Colon (tissue), 2 donors: ENCODE data around the gene ATAT1.
"Not testable (repeated sequence)": the region's sequence is repeated elsewhere in the genome, so short reads cannot be mapped to it uniquely, and the experiment has no call there.

Experiments
- FAIRE-seq: peaks from 2 replicates; lab custom pipeline; 2012; peaks lifted over from hg19 to GRCh38; lab: Jason Lieb, UNC
- donor health status: control.
- donor health status: control.

The ATAT1 gene

DNA sequence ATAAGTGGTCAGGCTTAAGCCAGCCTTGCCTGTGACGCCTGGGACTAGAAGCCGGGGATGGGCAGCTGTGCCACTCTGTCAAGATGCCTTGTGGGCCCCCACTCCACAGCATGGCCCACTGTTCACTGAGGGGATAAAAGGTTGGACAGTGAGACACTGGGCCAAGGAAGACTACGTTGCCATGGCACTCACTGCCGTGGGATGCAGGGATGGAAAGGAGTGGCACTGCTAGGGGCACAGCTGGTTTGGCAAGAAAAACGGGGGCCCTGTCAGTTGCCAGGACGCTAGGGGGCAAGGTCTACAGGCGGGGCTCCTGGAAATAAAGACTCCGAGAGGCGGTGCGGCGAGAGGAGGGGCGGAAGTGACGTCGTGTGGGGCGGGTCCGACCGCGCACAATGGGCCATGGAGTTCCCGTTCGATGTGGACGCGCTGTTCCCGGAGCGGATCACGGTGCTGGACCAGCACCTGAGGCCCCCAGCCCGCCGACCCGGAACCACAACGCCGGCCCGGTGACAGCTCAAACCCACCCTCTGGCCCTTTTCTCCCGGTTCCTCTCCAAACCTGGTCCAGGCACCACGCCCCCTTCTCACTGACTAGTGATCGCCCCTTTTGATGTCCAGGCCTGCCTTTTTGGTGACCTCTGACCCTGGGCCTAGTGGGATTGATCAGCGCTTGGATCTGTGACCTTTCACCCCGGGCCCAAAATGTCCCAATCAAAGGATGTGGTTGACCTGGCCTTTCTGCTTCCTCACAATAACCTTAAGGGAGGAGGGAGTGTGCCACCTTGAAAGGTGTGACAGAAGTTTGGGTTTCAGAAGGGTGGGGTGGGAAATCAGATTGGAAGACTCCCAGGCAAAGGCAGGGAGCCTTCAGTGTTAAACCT lies at the start of gene ATAT1:
ATAT1 (plus strand) TSS at position 391 of the 883 bp plus-strand sequence.
- no peak for FAIRE-seq

DNA sequence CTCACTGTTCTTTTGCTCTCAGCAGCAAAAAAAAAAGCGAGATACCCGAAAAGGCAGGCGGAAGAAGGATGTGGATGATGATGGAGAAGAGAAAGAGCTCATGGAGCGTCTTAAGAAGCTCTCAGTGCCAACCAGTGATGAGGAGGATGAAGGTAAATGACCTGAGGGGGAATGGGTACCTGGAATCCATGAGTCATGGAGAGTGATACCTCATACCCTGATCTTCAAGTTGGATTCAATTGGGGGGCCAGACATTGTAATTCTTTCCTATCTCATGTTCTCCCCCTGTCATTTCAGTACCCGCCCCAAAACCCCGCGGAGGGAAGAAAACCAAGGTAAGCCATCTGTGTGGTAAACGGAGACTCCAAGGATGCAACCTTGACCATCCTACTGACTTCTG lies 48.6 kb upstream of the ATAT1 start:
- FAIRE-seq = no peak

DNA sequence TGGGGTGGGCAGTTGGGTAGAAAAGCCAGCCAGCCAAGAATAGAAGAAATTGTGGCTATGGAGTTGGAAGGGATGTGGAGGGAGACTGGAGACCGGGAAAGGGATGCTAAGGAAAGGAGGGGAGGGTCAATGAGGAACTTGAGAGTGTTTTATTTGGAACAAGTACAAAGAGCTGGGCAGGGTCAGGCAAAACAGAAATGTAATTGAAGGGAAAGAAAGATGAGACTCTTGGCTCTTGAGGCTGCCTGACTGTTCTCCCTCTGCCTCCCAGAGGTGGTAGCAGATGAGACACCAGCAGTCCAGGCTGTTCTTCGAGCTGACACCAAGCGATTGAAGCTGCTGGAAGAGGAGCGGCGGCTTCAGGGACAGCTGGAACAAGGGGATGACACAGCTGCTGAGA lies 42.8 kb upstream of the ATAT1 start:
- FAIRE-seq = no peak

DNA sequence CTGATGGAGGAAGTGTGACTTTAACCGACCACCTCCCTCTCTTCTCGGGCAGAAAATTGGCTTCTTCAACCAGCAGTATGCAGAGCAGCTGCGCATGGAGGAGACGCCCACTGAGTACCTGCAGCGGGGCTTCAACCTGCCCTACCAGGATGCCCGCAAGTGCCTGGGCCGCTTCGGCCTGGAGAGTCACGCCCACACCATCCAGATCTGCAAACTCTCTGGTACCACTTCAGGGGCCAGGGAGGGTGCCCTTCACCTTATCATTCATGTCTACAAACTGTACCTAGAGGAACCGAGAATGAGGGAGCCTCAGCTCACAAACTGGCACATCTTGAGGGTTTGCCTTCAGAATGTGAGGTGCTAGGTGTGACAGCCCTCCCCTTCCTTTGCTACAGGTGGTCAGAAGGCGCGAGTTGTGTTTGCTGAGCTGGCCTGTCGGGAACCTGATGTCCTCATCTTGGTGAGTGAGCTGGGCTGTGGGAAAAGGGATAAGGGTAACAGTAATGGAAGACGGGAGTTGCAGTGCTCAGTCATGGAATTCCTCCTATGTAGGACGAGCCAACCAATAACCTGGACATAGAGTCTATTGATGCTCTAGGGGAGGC lies 36.8 kb upstream of the ATAT1 start:
- FAIRE-seq = no peak

DNA sequence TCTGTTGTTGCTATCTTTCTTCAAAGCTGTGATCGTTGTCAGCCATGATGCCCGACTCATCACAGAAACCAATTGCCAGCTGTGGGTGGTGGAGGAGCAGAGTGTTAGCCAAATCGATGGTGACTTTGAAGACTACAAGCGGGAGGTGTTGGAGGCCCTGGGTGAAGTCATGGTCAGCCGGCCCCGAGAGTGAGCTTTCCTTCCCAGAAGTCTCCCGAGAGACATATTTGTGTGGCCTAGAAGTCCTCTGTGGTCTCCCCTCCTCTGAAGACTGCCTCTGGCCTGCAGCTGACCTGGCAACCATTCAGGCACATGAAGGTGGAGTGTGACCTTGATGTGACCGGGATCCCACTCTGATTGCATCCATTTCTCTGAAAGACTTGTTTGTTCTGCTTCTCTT lies 36.2 kb upstream of the ATAT1 start:
- FAIRE-seq = no peak

DNA sequence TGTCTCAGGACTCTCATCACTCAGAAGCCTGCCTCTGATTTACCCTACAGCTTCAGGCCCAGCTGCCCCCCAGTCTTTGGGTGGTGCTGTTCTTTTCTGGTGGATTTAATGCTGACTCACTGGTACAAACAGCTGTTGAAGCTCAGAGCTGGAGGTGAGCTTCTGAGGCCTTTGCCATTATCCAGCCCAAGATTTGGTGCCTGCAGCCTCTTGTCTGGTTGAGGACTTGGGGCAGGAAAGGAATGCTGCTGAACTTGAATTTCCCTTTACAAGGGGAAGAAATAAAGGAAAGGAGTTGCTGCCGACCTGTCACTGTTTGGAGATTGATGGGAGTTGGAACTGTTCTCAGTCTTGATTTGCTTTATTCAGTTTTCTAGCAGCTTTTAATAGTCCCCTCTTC lies 35.7 kb upstream of the ATAT1 start:
- FAIRE-seq = no peak

DNA sequence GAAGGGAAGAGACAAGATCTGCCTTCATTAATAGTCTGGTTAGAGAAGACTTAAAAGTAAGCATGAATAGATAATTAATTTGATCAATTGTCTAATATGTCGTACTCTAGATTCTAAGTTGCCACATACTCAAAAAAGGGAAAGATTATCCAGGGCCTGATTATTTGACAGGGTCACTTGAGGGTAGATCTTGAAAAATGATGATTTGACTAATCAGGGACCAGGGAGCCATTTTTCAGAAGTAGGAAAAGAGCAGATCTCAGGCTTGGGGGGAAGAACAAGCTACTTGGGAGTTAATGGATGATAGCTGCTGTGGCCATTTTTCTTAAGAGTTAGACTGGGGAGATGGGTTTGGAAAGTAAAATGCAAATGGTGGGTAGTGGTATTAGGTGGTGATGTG lies 34.4 kb upstream of the ATAT1 start:
- no peak for FAIRE-seq

DNA sequence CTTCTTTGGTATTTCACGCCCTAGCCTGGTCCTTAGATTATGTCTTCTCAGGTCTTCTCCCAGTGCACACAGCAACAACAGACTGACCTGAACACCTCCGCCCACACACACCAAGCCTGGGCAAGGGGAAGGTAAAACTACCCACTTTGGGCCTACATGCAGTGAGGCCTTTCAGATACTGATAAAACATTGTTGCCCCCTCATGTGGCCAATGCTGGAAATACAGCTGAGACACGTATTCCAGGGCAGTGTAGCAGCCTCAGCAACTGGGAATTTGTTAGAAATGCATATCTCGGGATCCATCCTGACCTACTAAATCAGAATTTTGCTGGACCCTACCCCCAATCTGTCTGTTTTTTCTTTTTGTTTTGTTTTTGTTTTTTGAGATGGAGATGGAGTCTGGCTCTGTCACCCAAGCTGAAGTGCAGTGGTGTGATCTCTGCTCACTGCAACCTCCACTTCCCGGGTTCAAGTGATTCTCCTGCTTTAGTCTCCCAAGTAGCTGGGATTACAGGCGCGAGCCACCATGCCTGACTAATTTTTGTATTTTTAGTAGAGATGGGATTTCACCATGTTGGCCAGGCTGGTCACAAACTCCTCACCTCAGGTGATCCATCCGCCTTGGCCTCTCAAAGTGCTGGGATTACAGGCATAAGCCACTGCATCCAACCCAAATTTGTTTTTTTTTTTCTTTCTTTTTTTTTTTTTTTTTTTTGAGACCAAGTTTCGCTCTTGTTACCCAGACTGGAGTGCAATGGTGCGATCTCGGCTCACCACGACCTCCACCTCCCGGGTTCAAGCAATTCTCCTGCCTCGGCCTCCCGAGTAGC lies 29.1 kb upstream of the ATAT1 start:
- not testable (repeated sequence) for FAIRE-seq

DNA sequence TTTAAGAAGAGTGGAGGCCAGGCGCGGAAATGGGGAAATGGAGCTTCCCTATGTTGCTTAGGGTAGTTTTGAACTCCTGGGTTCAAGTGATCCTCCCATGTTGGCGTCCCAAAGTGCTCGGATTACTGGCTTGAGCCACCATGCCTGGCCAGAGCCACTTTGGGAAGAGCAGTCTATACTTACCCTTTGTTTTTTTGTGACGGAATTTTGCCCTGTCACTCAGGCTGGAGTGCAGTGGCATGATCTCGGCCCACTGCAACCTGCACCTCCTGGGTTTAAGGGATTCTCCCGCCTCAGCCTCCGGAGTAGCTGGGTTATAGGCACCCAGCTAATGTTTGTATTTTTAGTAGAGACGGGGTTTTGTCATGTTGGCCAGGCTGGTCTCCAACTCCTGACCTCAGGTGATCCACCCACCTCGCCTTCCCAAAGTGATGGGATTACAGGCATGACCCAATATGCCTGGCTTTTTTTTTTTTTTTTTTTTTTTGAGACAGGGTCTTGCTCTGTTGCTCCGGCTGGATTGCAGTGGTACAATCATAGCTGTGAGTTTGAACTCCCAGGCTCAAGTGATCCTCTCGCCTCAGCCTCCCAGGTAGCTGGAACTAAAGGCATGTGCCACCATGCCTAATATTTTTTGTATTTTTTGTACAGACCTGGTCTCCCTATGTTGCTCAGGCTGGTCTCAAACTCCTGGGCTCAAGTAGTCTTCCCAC lies 27.6 kb upstream of the ATAT1 start:
- no peak for FAIRE-seq

DNA sequence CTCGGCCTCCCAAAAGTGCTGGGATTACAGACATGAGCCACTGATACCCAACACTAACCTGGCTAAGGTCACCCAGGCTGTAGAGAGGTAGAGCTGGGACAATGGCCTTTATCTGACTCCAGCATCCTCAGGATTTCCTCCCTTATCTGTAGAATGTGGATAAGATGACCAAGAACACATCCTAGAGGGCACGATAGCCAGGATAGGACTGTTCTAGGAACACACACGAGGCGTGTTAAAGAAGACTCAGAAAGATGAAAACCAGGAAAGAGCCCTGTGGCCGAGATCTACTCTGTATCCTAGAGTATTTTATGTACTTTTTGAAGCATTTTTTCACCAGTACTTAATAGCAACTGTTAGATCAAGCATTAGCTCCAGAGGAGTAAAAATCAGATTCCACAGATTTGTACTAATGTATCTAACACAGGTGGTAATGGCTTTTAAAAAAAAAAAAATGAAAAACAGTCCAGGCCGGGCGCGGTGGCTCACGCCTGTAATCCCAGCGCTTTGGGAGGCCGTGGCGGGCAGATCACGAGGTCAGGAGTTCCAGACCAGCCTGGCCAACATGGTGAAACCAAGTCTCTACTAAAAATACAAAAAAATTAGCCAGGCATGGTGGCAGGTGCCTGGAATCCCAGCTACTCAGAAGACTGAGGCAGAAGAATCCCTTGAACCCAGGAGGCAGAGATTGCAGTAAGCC lies 26.9 kb upstream of the ATAT1 start:
- no peak for FAIRE-seq

DNA sequence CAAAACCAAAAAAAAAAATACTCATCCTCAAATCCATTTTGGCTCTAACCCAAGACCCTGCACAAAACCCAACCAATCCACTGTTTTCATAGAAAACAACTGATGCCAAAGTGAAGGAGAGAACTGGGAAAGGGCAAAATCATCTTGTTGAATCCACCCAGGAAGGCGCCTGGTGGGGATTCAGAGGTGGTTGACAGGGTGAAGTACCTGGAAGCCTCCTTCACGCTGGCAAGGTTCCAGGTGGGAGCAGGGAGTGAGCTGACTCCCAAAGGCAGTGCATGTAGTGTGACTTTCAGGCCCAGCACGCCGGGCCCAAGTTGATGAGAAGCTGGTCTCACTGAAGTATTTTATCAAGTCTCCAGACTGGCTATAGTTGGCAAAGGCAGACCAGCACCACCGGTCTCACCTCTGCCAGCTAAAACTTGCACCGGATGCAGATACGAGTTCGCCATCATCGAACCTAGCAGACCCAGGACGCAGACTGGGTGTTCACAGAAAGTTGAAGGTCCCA lies 26.2 kb upstream of the ATAT1 start:
- FAIRE-seq = no peak

DNA sequence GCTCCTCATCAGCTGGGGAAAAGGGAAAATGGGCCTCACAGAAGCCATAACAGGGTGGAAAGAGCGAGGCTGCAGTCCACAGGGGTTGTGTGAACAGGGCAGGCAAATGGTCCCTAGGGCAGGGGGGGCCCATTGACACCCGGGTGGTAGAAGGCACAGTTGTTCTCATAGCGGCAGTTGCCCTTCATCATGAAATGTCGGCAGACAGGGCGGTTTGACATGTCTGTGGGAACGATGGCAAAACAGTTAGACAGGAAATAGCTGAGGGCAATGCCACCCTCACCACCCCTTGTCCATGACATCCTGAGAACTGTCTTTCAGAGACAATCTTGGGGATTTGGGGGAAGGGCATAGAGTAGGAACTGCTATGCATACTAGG lies 25.2 kb upstream of the ATAT1 start:
- no peak for FAIRE-seq

DNA sequence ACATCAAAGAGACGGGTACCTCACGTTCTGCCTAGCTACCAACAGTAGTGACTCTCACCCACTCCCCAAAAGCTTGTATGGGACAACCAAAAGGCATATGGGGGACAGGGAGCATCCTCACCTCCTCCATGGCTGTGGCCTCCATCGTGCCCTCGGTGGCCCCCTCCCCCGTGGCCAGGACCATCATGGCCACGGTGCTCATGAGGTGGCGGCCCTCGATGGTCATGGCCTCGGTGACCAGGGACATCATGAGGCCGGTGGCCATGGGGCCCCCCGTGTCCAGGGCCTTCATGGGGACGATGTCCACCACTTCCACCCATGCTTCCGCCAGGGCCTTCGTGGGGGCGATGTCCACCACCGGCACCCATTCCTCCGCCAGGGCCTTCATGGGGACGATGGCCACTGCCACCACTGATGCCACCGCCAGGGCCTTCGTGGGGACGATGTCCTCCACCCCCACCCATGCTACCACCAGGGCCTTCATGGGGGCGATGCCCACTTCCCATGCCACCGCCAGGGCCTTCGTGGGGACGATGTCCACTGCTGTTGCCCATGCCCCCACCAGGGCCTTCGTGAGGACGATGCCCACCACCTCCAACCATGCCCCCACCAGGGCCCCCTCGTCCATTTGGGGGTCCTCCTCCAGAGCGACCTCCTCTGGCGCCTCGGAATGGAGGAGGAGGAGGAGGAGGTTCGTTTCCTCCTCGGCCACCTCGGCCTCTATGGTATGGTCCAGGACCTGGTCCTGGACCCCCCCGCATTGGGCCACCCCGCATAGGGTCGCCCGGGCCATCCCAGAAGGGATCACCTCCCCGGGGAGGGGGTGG lies 24.6 kb upstream of the ATAT1 start:
- no peak for FAIRE-seq

DNA sequence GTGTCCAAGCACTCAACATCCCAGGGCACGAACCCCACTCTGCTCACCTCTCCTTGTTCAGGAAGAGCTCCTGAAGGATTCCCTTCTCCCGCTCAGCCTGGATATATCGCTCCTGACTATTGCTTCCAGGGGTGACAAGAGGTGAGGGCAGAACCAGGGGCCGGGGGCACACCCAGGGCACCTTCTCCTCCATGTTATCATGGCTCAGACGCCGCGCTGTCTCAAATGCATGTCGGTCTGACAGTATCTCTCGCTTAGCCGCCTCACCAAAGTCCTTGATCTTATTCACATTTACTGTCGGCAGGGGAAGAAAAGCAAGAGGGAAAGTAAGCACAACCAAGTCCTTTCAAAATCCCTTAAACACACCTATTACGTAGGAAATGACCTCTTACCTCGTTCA lies 22.7 kb upstream of the ATAT1 start:
- no peak for FAIRE-seq

DNA sequence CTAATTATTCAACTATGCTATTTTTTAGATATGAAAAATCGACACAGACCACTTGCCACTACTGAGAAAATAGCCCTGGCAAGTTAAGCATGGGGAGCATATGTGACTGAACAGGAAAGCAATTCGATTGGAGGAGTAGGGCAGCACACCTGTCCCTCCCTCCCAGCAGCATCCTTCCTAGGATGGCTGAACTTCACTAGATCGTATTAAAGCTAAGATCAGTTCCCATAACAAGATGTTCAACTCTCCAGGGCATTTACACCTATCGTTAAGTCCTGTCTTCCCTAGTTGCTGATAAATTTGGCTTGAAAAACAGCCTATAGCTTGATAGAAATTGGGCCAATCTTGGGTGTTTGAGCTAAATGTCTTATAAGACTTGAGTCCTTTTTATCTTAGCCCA lies 16.6 kb upstream of the ATAT1 start:
- no peak for FAIRE-seq

DNA sequence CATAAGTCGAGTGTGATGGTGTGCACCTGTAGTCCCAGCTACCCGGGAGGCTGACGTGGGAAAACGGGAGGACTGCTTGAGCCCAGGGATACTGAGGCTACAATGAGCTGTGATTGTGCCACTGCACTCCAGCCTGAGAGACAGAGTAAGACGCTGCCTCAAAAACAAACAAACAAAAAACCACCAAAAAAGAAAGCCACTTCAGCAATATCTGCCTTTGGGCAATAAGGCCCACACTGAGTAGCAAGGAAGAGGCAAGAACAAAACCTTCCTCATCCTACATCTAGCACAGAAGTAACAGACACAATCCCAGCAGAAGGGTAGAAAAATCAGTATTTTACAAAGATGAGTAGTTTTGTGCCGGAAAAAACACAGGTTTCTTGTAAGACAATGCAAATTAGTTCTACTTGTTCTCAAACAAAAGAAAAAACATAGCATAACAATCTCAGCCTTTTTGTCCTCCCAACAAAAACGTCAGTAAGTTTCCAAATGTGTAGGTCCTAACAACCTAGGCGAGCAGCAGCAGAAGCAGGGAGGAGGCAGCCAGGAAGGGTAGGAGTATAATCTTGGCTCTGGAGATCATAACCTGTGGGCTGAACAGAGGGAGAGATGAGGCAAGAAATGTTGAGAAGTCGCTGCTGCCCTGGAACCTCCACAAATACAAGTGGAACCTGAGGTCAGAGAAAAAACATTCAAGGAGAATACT lies 15.4 kb upstream of the ATAT1 start:
- no peak for FAIRE-seq

DNA sequence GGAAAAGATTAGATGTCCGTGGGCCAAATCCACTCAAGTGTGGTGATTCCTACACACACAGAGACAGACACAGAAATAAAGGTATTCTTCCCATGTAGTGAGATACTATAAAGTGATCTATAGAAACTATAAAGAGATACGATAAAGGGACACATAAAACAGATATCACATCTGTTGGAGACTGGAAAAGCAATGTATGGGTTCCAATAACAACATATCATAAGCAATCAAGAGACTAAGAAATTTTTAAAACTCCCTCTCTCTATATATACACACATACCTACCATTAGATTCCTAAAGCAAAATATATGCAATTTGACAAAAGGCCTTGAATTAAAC lies 14.8 kb upstream of the ATAT1 start:
- no peak for FAIRE-seq

DNA sequence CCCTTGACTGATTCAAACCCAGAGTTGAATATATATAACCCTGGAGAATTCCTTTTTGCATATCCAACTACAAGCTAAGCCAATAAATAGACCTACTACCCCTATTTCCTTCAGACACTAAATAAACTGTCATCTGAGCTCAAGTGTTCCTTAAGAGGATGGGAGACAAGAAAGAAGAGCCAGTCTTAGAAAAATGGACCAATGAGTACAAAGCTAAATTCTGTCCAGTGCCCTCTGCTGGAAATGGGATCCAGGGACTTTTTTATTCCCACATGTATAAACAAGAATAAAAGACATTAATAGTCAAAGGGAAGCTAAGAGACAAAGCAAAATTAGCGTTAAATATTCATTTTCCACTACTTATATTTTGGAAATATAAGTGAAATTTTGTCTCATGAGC lies 14.5 kb upstream of the ATAT1 start:
- FAIRE-seq = no peak

DNA sequence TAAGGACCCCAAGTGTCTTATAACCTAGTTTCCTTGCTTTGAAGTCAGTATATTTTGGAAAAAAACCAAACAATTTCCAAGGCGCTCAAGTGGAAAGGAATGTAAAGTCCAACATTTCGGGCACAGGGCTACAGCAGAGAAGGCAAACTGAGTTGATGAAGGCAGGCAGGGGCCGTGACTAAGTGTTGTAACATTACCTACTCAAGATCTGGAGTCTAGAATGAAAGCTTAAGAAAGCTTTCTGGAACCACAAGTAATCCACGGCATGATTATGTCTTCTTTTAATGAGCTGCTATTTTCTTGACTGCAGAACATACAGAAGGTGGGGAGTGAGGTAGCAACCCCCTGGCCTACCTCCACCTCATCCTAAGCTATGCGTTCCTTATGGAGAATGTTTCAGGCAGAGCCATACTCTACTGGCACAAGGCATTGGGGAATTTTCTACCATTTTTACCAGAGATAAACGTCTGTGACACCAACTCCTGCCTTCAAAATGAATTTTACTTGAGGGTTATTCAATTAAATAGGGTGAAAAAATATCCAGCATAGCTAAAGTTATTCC lies 13.9 kb upstream of the ATAT1 start:
- FAIRE-seq = no peak
